VCaP (cell line): Measurements from ENCODE around the gene PSD4.

Source experiments
- H3K27ac ChIP-seq: fragments of 450-650 bp; 2 replicates; pipeline ENCODE4 v1.5.1; 2017
- CTCF ChIP-seq: fragments of 450-650 bp; conservative IDR thresholded peaks from 2 replicates; pipeline ENCODE4 v1.5.1; 2017; ENCODE audit warnings: mild to moderate bottlenecking, moderate library complexity

The PSD4 gene

GRCh38 chr2:113207021-113207420 lies 33.2 kb downstream of the PSD4 start:
- TF ChIP-seq CTCF, result no peak
- peak overlapping the region; percentile 31; the same call in 1 of the 2 replicates for H3K27ac ChIP-seq

DNA sequence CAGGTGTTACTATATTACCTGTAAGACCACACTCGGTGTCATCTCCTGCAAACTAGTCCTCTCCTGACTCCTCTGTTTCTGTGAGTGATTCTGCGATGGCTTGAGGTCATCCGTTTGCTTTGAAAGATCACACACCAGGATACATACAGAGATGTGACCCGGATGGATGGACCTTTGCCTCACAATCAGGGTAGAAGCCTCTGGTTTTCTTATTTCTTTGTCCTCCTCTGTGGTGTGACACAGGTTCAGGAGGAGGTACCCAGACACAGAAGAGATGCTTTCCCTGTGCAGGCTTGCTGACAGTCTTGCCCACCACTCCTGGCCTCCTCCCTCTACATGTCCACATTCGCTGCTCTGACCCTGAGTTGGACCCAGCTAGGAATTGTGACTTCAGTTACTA lies 34.6 kb downstream of the PSD4 start:
- TF ChIP-seq CTCF, result no peak

DNA sequence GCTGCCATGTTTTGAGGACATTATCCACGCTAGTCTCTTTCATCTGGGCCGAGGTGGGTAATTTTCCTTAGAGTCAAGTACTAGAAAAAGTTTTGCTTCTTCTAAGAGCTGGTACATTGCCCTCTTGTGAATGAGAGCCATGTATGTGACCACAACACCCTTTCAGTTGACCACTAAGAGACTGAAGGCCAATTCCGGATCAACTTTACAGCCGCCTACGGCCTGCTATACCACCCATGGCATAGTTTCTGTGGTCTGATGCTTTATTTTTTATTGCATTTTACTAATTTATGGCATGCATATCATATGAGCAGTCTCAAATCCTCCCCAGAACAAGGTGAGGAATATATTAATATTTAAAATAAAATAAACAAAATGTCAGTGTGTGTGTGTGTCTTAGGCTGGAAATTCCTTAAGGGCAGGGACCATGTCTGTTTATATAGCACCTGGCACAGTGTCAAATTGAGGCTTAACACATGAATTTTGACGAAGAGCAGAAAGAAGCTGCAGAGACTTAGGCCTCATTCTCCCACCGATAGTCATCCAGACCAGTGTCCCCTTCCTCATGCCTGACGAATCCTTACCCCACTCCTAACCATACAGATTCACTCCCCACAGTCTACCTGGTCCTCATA lies 35.4 kb downstream of the PSD4 start:
- no peak for TF ChIP-seq CTCF
- H3K27ac ChIP-seq, result peak overlapping the region; percentile 54; the same call in 1 of the 2 replicates

More for the DNA sequence above, 34.6 kb downstream of the PSD4 start:
- peak overlapping the region; percentile 54; the same call in 1 of the 2 replicates for H3K27ac ChIP-seq

DNA sequence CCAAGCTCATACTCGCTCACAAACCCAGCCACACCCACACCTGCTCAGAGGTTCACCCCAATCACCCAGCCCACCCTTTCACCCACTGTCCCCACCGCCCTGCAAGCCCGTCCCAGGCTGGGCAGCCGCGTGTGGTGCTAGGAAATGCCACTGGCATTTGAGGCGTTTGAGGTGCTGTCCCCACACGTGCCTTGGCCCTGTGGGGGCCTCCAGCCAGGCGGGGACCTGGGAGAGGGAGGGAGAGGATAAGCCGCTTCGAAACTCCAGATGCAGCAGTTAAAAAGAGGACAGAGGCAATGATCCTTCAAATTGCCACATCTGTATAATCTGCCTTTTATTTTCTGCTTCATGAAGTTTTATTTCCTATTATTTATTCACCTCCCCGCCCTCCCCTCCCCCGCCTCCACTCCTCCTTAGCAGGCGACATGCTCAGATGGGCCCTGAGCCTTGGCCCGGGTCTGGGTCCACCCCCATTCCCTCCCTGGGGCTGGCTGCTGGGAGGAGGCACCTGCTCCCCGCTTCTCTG lies 35.9 kb downstream of the PSD4 start:
- no peak for TF ChIP-seq CTCF

GRCh38 chr2:113211226-113212105 lies 37.7 kb downstream of the PSD4 start:
- TF ChIP-seq CTCF, result no peak
- no peak overlapping the region; the same call in 1 of the 2 replicates for H3K27ac ChIP-seq

More for the DNA sequence above, 35.9 kb downstream of the PSD4 start:
- peak overlapping the region; percentile 54; the same call in 1 of the 2 replicates for H3K27ac ChIP-seq

- no peak overlapping the region; the same call in 1 of the 2 replicates for H3K27ac ChIP-seq
- TF ChIP-seq CTCF, result no peak
Measured at GRCh38 chr2:113212245-113213060, 38.7 kb downstream of the PSD4 start.
